SU-DHL-6 (cell line): ENCODE measurements around the gene EXOC2.

ENCODE experiments used
- H2AFZ ChIP-seq: fragments of 200-600 bp; sonication (generic); 2 replicates; pipeline ENCODE4 v1.6.1; 2014; ENCODE audit warnings: low read depth, mild to moderate bottlenecking, moderate library complexity, mixed read lengths, antibody characterized with exemption, low read length; ENCODE audit not compliant: severe bottlenecking
- H3F3A ChIP-seq: fragments of 200-600 bp; shearing (Covaris generic); 2 replicates; pipeline ENCODE4 v1.6.0; 2016; ENCODE audit warnings: antibody characterized with exemption, mild to moderate bottlenecking; ENCODE audit not compliant: insufficient read depth
- H3K27ac ChIP-seq: fragments of 200-600 bp; sonication (generic); 2 replicates; pipeline ENCODE4 v1.5.1; 2016; ENCODE audit warnings: low read depth, mild to moderate bottlenecking, low read length, moderate library complexity, mixed read lengths
- H3K27me3 ChIP-seq: fragments of 200-600 bp; sonication (generic), shearing (Covaris generic); 2 replicates; pipeline ENCODE4 v1.6.0; 2014; ENCODE audit warnings: mild to moderate bottlenecking, low read length
- H3K36me3 ChIP-seq: fragments of 200-600 bp; sonication (generic); 2 replicates; pipeline ENCODE4 v1.6.1; 2014; ENCODE audit warnings: mild to moderate bottlenecking, low read length, mixed read lengths
- H3K4me2 ChIP-seq: fragments of 300-600, 200-600 bp; shearing (Covaris generic), sonication (generic); 2 replicates; pipeline ENCODE4 v1.6.0; 2014; ENCODE audit warnings: low read length, low read depth, mild to moderate bottlenecking; ENCODE audit not compliant: poor library complexity, severe bottlenecking
- H3K4me3 ChIP-seq: fragments of 200-600 bp; sonication (generic); 2 replicates; pipeline ENCODE4 v1.5.1; 2014; ENCODE audit warnings: antibody characterized with exemption, low read length, mild to moderate bottlenecking, mixed read lengths; ENCODE audit not compliant: insufficient read depth, poor library complexity, severe bottlenecking
- H3K79me2 ChIP-seq: fragments of 200-600 bp; sonication (generic); 2 replicates; pipeline ENCODE4 v1.6.1; 2014; ENCODE audit warnings: mild to moderate bottlenecking, low read length, moderate library complexity; ENCODE audit not compliant: insufficient read depth
- H3K9ac ChIP-seq: fragments of 200-600 bp; sonication (generic); 2 replicates; pipeline ENCODE4 v1.7.0; 2014; ENCODE audit warnings: mild to moderate bottlenecking, low read length
- H3K9me2 ChIP-seq: fragments of 200-600 bp; sonication (generic); replicated peaks from 2 replicates; pipeline ENCODE4 v1.6.1; 2014; ENCODE audit warnings: low read length; ENCODE audit not compliant: insufficient read depth
- H3K9me3 ChIP-seq: fragments of 200-600 bp; sonication (generic); 2 replicates; pipeline ENCODE4 v1.6.1; 2014; ENCODE audit warnings: low read length, mixed read lengths; ENCODE audit not compliant: insufficient read depth
- H4K20me1 ChIP-seq: fragments of 200-600 bp; sonication (generic); 2 replicates; pipeline ENCODE4 v1.6.1; 2014; ENCODE audit warnings: low read depth, mild to moderate bottlenecking, antibody characterized with exemption, low read length, moderate library complexity, mixed read lengths
- EZH2phosphoT487 ChIP-seq: fragments of 200-600 bp; sonication (generic), shearing (Covaris generic); conservative IDR thresholded peaks from 2 replicates; pipeline ENCODE4 v1.6.1; 2018; ENCODE audit warnings: mild to moderate bottlenecking, antibody characterized with exemption, low read length, moderate library complexity, mixed read lengths
- TF ChIP-seq, protein P1 (sequence below): fragments of 200-600 bp; sonication (generic); IDR thresholded peaks from one replicate; pipeline ENCODE4 v1.5.1; 2017; ENCODE audit warnings: antibody characterized with exemption, mild to moderate bottlenecking, low read length, moderate library complexity; ENCODE audit not compliant: insufficient read depth, poor library complexity, severe bottlenecking

Gene EXOC2

DNA sequence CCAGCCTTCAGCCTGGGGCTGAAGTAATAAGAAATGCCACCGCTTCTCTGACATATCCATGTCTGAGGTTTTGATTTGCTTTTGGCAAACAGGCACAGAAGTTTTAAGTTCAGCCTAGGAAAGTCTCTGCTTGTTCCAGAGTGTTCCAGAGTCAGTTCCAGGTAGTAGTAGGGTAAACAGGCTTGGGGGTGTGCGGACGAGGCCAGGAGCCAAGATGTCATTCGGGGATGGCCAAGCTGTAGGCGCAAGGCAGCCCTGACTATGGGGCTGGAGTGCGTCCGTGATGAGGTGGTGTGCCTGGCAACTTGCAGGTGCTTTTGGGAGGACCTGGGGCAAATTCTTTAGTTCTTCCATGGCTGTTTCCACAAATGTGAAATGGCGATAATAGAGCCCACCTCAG is 241.1 kb downstream of the EXOC2 start:
- H3K9ac ChIP-seq, result no peak overlapping the region
- no peaks in the 10 kb centered on the region for H3K36me3 ChIP-seq
- H3F3A ChIP-seq, result no peaks in the 10 kb centered on the region
- no peaks in the 10 kb centered on the region for H3K79me2 ChIP-seq
- no peak for TF ChIP-seq EZH2phosphoT487
- TF ChIP-seq, protein P1, sequence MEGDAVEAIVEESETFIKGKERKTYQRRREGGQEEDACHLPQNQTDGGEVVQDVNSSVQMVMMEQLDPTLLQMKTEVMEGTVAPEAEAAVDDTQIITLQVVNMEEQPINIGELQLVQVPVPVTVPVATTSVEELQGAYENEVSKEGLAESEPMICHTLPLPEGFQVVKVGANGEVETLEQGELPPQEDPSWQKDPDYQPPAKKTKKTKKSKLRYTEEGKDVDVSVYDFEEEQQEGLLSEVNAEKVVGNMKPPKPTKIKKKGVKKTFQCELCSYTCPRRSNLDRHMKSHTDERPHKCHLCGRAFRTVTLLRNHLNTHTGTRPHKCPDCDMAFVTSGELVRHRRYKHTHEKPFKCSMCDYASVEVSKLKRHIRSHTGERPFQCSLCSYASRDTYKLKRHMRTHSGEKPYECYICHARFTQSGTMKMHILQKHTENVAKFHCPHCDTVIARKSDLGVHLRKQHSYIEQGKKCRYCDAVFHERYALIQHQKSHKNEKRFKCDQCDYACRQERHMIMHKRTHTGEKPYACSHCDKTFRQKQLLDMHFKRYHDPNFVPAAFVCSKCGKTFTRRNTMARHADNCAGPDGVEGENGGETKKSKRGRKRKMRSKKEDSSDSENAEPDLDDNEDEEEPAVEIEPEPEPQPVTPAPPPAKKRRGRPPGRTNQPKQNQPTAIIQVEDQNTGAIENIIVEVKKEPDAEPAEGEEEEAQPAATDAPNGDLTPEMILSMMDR, result no peak
- H2AFZ ChIP-seq, result no peak overlapping the region
- 0 out of 2 replicates have a peak, but pooled peaks cover 5% of the 10 kb centered on the region for H3K27me3 ChIP-seq
- no peaks in the 10 kb centered on the region for H4K20me1 ChIP-seq
- H3K9me2 ChIP-seq, result no peaks in the 10 kb centered on the region
- no peak overlapping the region for H3K4me2 ChIP-seq
- no peaks in the 10 kb centered on the region for H3K9me3 ChIP-seq
- H3K27ac ChIP-seq, result no peak overlapping the region
- H3K4me3 ChIP-seq, result no peak overlapping the region

DNA sequence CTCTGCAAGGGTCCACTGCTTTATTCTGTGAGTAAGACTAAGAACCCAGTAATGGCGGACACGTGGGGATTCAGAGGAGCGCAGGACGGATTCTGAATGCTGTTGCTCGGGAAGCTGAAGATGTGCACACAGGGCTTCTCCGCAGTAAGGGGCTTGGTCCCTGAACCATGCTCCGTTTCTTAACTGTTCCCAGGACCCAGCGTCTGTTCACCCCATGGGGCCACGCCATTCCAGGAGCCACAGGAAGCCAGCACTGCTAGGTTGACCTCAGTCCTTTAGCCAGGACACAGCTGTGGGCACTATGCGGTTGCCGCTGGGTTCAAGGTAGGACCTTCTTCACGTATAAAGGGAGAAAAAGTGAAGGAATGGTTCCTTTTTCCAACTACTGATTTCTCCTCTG is 241.6 kb downstream of the EXOC2 start:
- Histone ChIP-seq H3K9ac (no peak overlapping the region), H3K4me2 (no peak overlapping the region), H3K27me3 (0 out of 2 replicates have a peak, but pooled peaks cover 5% of the 10 kb centered on the region), H3F3A (no peaks in the 10 kb centered on the region), H3K79me2 (no peaks in the 10 kb centered on the region), H3K36me3 (no peaks in the 10 kb centered on the region), H3K9me2 (no peaks in the 10 kb centered on the region), H3K9me3 (no peaks in the 10 kb centered on the region), H4K20me1 (no peaks in the 10 kb centered on the region), H2AFZ (no peak overlapping the region), H3K27ac (no peak overlapping the region), H3K4me3 (no peak overlapping the region)
- no peak for TF ChIP-seq EZH2phosphoT487
- TF ChIP-seq, protein P1, result no peak

- H3K9me2 ChIP-seq, result no peaks in the 10 kb centered on the region
- H3K9ac ChIP-seq, result no peak overlapping the region
- H3K4me2 ChIP-seq, result no peak overlapping the region
- H3K4me3 ChIP-seq, result no peak overlapping the region
- H3K27ac ChIP-seq, result no peak overlapping the region
- H4K20me1 ChIP-seq, result no peaks in the 10 kb centered on the region
- H3K27me3 ChIP-seq, result 0 out of 2 replicates have a peak, but pooled peaks cover under 1% of the 10 kb centered on the region
- no peaks in the 10 kb centered on the region for H3K79me2 ChIP-seq
- no peak overlapping the region for H2AFZ ChIP-seq
- H3K36me3 ChIP-seq, result no peaks in the 10 kb centered on the region
- no peaks in the 10 kb centered on the region for H3F3A ChIP-seq
- H3K9me3 ChIP-seq, result no peaks in the 10 kb centered on the region
- TF ChIP-seq, protein P1, result no peak
- TF ChIP-seq EZH2phosphoT487, result no peak
Observed at GRCh38 chr6:449486-450419, 243.2 kb downstream of the EXOC2 start.
